Panc1 (cell line): ENCODE measurements around the gene ZNF609. TPM values are rescaled to one million over a fixed set of nuclear protein-coding genes. Genes with fewer than 3 reads are reported as not detected.
"Not testable (repeated sequence)": the region's sequence is repeated elsewhere in the genome, so short reads cannot be mapped to it uniquely, and the experiment has no call there.

Experiments used
- ATAC-seq: fragments of 200-7000 bp; cut with Tn5 transposase; 2 replicates; pipeline ENCODE4 v1.9.1; 2020; ENCODE audit warnings: mild to moderate bottlenecking, moderate library complexity
- BruUV-seq: library from RNA; stranded (reverse); fragments of 400-500 nt; replicated peaks from 2 replicates; lab custom pipeline; 2021; lab: Mats Ljungman, UMichigan
- CTCF ChIA-PET: fragments of 300-600 bp; sonication (Branson Sonifier 250); formaldehyde crosslinking; loops from one replicate; lab custom pipeline; 2022; ENCODE audit warnings: antibody characterized with exemption; lab: Charles Lee
- POLR2A ChIA-PET: fragments of 300-600 bp; sonication (Branson Sonifier 250); formaldehyde crosslinking; loops from one replicate; lab custom pipeline; 2022; ENCODE audit warnings: antibody characterized with exemption; lab: Charles Lee
- DNase-seq: peaks from one replicate; pipeline ENCODE4 v3.0.0-alpha.2; 2010; ENCODE audit warnings: low read depth, low spot score
- H3K27ac ChIP-seq: 2 replicates; pipeline ENCODE4 v1.5.1; 2011; ENCODE audit warnings: mild to moderate bottlenecking, low read length, inconsistent platforms
- H3K27me3 ChIP-seq: fragments of 200-500 bp; sonication (Bioruptor generic); 2 replicates; pipeline ENCODE4 v1.6.0; 2014; ENCODE audit warnings: low read length, inconsistent platforms; ENCODE audit not compliant: control insufficient read depth, insufficient read depth
- H3K36me3 ChIP-seq: fragments of 200-500 bp; sonication (Bioruptor generic); 2 replicates; pipeline ENCODE4 v1.5.1; 2014; ENCODE audit warnings: inconsistent platforms, mild to moderate bottlenecking, low read length, moderate library complexity; ENCODE audit not compliant: control insufficient read depth, insufficient read depth
- H3K4me1 ChIP-seq: 2 replicates; pipeline ENCODE4 v1.5.1; 2011; ENCODE audit warnings: inconsistent platforms, mild to moderate bottlenecking, low read length, moderate library complexity; ENCODE audit not compliant: control insufficient read depth, insufficient read depth
- H3K4me3 ChIP-seq, 2 experiments: 2 replicates each; pipeline ENCODE4 v1.5.1; 2011 to 2012; ENCODE audit warnings: low read depth in 2 of 2, low read length in 2 of 2, mild to moderate bottlenecking in 2 of 2, inconsistent platforms in 1 of 2, moderate library complexity in 1 of 2
- H3K9me3 ChIP-seq: fragments of 200-500 bp; sonication (Bioruptor generic); 2 replicates; pipeline ENCODE4 v1.5.1; 2014; ENCODE audit warnings: low read depth, mild to moderate bottlenecking, inconsistent platforms, low read length, moderate library complexity; ENCODE audit not compliant: control insufficient read depth, insufficient read depth
- POLR2AphosphoS5 ChIP-seq: IDR thresholded peaks from 2 replicates; pipeline ENCODE4 v1.6.1; 2012; ENCODE audit warnings: mild to moderate bottlenecking, low read depth, low read length, moderate library complexity
- REST ChIP-seq, 2 experiments: IDR thresholded peaks; 2 replicates each; pipeline ENCODE4 v1.6.1; 2011 to 2012; ENCODE audit warnings: low read depth in 2 of 2, control low read depth in 1 of 2, low read length in 1 of 2, mild to moderate bottlenecking in 1 of 2, moderate library complexity in 1 of 2; ENCODE audit not compliant: insufficient read depth in 1 of 2
- SIN3A ChIP-seq: IDR thresholded peaks from 2 replicates; pipeline ENCODE4 v1.6.1; 2012; ENCODE audit warnings: low read depth, mild to moderate bottlenecking, low read length, moderate library complexity, borderline replicate concordance; ENCODE audit not compliant: insufficient read depth
- TCF7L2 ChIP-seq: IDR thresholded peaks from 2 replicates; pipeline ENCODE4 v1.6.1; 2011; ENCODE audit warnings: mild to moderate bottlenecking, low read depth, low read length, inconsistent platforms
- in situ Hi-C: cut with HindIII; loops from 2 replicates; pipeline ENCODE4 v1.10.0; 2016; ENCODE audit warnings: low sequenced_read_pairs, low pct_unique_long_range_greater_than_20kb
- intact Hi-C: fragments of 100-400 bp; cut with micrococcal nuclease; formaldehyde crosslinking; loops from one replicate; pipeline ENCODE4 v1.10.0; 2022; ENCODE audit not compliant: unreplicated experiment
- total RNA-seq: library from RNA; stranded (reverse); gene quantifications from one replicate; pipeline ENCODE4 v1.2.1, GENCODE V29; 2021; ENCODE audit not compliant: unreplicated experiment
- TF ChIP-seq, protein P1 (sequence below): fragments of 450-650 bp; IDR thresholded peaks from 2 replicates; pipeline ENCODE4 v1.5.1; 2017; ENCODE audit warnings: mild to moderate bottlenecking

The ZNF609 gene
- total RNA-seq, 1 experiment from 2014 or later = 47.2 TPM

GRCh38 chr15:64630396-64631107 is 170.2 kb downstream of the ZNF609 start:
- H3K4me3 ChIP-seq = no peak overlapping the region
- intact Hi-C loops = no loop called here
- no TSS peak for BruUV-seq
- no peaks in the 10 kb centered on the region for H3K36me3 ChIP-seq
- in situ Hi-C loops = no loop called here
- ATAC-seq = no peak
- POLR2A ChIA-PET = no interaction called here
- DNase-seq = no peak
- no peaks in the 10 kb centered on the region for H3K9me3 ChIP-seq
- H3K4me1 ChIP-seq = peaks cover 7% of the 10 kb centered on the region; the same call in 1 of the 2 replicates
- H3K27ac ChIP-seq = no peak overlapping the region
- CTCF ChIA-PET = no interaction called here
- TF ChIP-seq SIN3A (no peak), POLR2AphosphoS5 (no peak), TCF7L2 (no peak), REST (IDR thresholded peaks at IDR 0.05; ENCODE audit: insufficient read depth in 1 of 2, low read depth in 2 of 2, low read length in 1 of 2) (no peak)
- TF ChIP-seq, protein P1, sequence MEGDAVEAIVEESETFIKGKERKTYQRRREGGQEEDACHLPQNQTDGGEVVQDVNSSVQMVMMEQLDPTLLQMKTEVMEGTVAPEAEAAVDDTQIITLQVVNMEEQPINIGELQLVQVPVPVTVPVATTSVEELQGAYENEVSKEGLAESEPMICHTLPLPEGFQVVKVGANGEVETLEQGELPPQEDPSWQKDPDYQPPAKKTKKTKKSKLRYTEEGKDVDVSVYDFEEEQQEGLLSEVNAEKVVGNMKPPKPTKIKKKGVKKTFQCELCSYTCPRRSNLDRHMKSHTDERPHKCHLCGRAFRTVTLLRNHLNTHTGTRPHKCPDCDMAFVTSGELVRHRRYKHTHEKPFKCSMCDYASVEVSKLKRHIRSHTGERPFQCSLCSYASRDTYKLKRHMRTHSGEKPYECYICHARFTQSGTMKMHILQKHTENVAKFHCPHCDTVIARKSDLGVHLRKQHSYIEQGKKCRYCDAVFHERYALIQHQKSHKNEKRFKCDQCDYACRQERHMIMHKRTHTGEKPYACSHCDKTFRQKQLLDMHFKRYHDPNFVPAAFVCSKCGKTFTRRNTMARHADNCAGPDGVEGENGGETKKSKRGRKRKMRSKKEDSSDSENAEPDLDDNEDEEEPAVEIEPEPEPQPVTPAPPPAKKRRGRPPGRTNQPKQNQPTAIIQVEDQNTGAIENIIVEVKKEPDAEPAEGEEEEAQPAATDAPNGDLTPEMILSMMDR = no peak
- no peaks in the 10 kb centered on the region for H3K27me3 ChIP-seq

DNA sequence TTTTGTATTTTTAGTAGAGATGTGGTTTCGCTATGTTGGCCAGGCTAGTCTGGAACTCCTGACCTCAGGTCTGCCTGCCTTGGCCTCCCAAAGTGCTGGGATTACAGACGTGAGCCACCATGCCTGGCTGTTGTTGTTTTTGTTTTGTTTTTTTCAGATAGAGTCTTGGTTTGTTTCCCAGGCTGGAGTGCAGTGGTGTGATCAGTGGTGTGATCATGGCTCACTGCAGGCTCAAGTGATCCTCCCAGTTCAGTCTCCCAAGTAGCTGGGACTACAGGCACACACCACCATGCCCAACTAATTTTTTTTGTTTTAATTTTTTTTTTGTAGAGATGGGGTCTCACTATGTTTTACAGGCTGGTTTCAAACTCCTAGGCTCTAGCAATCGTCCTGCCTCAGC is 172.3 kb downstream of the ZNF609 start:
- CTCF ChIA-PET, POLR2A ChIA-PET, intact Hi-C loops: not testable (repeated sequence)

GRCh38 chr15:64633332-64633731 is 173.0 kb downstream of the ZNF609 start:
- in situ Hi-C loops = no loop called here
- ChIA-PET POLR2A (no interaction called here), CTCF (no interaction called here)
- H3K9me3 ChIP-seq = peaks cover 6% of the 10 kb centered on the region; the same call in 1 of the 2 replicates
- H3K36me3 ChIP-seq = no peaks in the 10 kb centered on the region
- no peak for ATAC-seq
- intact Hi-C loops = no loop called here
- peaks cover 7% of the 10 kb centered on the region; the same call in 1 of the 2 replicates for H3K4me1 ChIP-seq
- no peaks in the 10 kb centered on the region for H3K27me3 ChIP-seq
- no peak for DNase-seq
- H3K27ac ChIP-seq = no peak overlapping the region
- no peak overlapping the region for H3K4me3 ChIP-seq
- no TSS peak for BruUV-seq
- TF ChIP-seq REST (IDR thresholded peaks at IDR 0.05; ENCODE audit: insufficient read depth in 1 of 2, low read depth in 2 of 2, low read length in 1 of 2) (no peak), POLR2AphosphoS5 (no peak), TCF7L2 (no peak), SIN3A (no peak)
- TF ChIP-seq, protein P1 = no peak

More for the DNA sequence above, 172.3 kb downstream of the ZNF609 start:
- H3K4me3 ChIP-seq, ATAC-seq, in situ Hi-C loops, H3K27me3 ChIP-seq, H3K4me1 ChIP-seq, BruUV-seq, DNase-seq, H3K9me3 ChIP-seq, H3K27ac ChIP-seq, H3K36me3 ChIP-seq: not testable (repeated sequence)
